Upper lobe of left lung (tissue), 4 donors: Measurements from ENCODE around the gene LGALS9C.
"Not testable (repeated sequence)": the region's sequence is repeated elsewhere in the genome, so short reads cannot be mapped to it uniquely, and the experiment has no call there.

Experiments
- EP300 ChIP-seq, 4 donors: sonication (generic); formaldehyde crosslinking; IDR thresholded peaks; one replicate each; pipeline ENCODE4 v1.5.1; 2017; ENCODE audit warnings: antibody characterized with exemption in 4 of 4, control low read depth in 2 of 4
- POLR2A ChIP-seq, 4 donors: fragments of 450-650 bp; IDR thresholded peaks; one replicate each; pipeline ENCODE4 v1.5.1; 2016 to 2017; ENCODE audit warnings: antibody characterized with exemption in 4 of 4, mild to moderate bottlenecking in 2 of 4
- POLR2AphosphoS5 ChIP-seq, 2 donors: sonication (generic); formaldehyde crosslinking; IDR thresholded peaks; one replicate each; pipeline ENCODE4 v1.5.1; 2017; ENCODE audit warnings: antibody characterized with exemption in 2 of 2
- TF ChIP-seq, protein P1 (sequence below), 6 experiments: fragments of 450-650 bp in 4 of 6; fragments of 200-600 bp in 2 of 6; sonication (generic) in 2 of 6; IDR thresholded peaks; one replicate each; pipeline ENCODE4 v1.5.1; 2016 to 2019; ENCODE audit warnings: antibody characterized with exemption in 6 of 6

DNA sequence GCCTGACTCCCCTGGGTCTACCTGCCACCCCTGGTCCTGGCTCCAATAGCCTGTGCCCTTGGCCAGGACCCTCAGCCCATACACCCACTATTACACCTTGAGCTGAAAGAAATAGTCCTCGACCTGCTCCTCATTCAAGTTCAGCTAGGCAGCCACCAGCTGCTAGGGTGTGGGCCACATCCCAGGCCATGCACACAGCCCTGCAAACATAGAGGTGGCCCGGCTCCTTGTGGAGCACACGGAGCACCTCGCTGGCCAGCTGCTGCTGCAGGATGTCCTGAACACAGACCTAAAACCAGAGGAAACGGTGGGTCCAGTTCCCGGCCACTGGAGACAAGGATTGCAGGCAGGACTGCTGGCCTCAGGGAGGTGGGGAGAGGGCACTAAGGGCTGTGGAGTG lies 22.5 kb downstream of the LGALS9C start:
- TF ChIP-seq POLR2A, EP300, POLR2AphosphoS5 (IDR thresholded peaks at IDR 0.05): not testable (repeated sequence)
- TF ChIP-seq, protein P1, sequence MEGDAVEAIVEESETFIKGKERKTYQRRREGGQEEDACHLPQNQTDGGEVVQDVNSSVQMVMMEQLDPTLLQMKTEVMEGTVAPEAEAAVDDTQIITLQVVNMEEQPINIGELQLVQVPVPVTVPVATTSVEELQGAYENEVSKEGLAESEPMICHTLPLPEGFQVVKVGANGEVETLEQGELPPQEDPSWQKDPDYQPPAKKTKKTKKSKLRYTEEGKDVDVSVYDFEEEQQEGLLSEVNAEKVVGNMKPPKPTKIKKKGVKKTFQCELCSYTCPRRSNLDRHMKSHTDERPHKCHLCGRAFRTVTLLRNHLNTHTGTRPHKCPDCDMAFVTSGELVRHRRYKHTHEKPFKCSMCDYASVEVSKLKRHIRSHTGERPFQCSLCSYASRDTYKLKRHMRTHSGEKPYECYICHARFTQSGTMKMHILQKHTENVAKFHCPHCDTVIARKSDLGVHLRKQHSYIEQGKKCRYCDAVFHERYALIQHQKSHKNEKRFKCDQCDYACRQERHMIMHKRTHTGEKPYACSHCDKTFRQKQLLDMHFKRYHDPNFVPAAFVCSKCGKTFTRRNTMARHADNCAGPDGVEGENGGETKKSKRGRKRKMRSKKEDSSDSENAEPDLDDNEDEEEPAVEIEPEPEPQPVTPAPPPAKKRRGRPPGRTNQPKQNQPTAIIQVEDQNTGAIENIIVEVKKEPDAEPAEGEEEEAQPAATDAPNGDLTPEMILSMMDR (IDR thresholded peaks at IDR 0.05) = not testable (repeated sequence)
